Caco-2 (cell line): ENCODE results near the gene TMEM255B. TPM values are rescaled to one million over a fixed set of nuclear protein-coding genes. Genes with fewer than 3 reads are reported as not detected.

ENCODE experiments used
- BruUV-seq: library from RNA; stranded (reverse); fragments of 400-500 nt; replicated peaks from 2 replicates; lab custom pipeline; 2021; lab: Mats Ljungman, UMichigan
- CTCF ChIA-PET: fragments of 300-600 bp; sonication (Branson Sonifier 250); formaldehyde crosslinking; loops from one replicate; lab custom pipeline; 2022; ENCODE audit warnings: antibody characterized with exemption; lab: Charles Lee
- POLR2A ChIA-PET: fragments of 300-600 bp; sonication (Branson Sonifier 250); formaldehyde crosslinking; loops from one replicate; lab custom pipeline; 2022; ENCODE audit warnings: antibody characterized with exemption; lab: Charles Lee
- DNase-seq, 2 experiments: peaks; one replicate each; pipeline versions ENCODE4 v3.0.0 to v3.0.0-alpha.2; 2020 to 2022
- H3K27me3 ChIP-seq: replicated peaks from 2 replicates; pipeline ENCODE4 v1.6.0; 2011; ENCODE audit warnings: low read length; ENCODE audit not compliant: control insufficient read depth, insufficient read depth
- H3K36me3 ChIP-seq: 2 replicates; pipeline ENCODE4 v1.5.1; 2011; ENCODE audit warnings: low read length; ENCODE audit not compliant: control insufficient read depth, insufficient read depth
- H3K4me1 ChIP-seq: fragments of 250-450 bp; sonication (Bioruptor Pico); 2 replicates; pipeline ENCODE4 v1.5.1; 2020; ENCODE audit warnings: mild to moderate bottlenecking
- H3K4me3 ChIP-seq: 2 replicates; pipeline ENCODE4 v1.5.1; 2011; ENCODE audit warnings: low read depth, mild to moderate bottlenecking, control low read depth, low read length
- H3K9me3 ChIP-seq: fragments of 250-450 bp; sonication (Bioruptor Pico); 2 replicates; pipeline ENCODE4 v1.5.1; 2020; ENCODE audit warnings: mild to moderate bottlenecking, moderate library complexity
- H3K27ac Mint-ChIP-seq: one replicate; pipeline ENCODE4 v1.8.0; 2022; ENCODE audit warnings: mixed read lengths; ENCODE audit not compliant: unreplicated experiment
- H3K27me3 Mint-ChIP-seq: one replicate; pipeline ENCODE4 v1.8.0; 2022; ENCODE audit warnings: mixed read lengths; ENCODE audit not compliant: insufficient read depth, unreplicated experiment
- H3K36me3 Mint-ChIP-seq: one replicate; pipeline ENCODE4 v1.8.0; 2022; ENCODE audit warnings: mild to moderate bottlenecking, mixed read lengths; ENCODE audit not compliant: insufficient read depth, unreplicated experiment
- H3K4me1 Mint-ChIP-seq: one replicate; pipeline ENCODE4 v1.8.0; 2022; ENCODE audit warnings: low read depth, mixed read lengths; ENCODE audit not compliant: unreplicated experiment
- H3K4me3 Mint-ChIP-seq: one replicate; pipeline ENCODE4 v1.8.0; 2022; ENCODE audit warnings: mild to moderate bottlenecking, moderate library complexity, mixed read lengths; ENCODE audit not compliant: unreplicated experiment
- H3K9me3 Mint-ChIP-seq: one replicate; pipeline ENCODE4 v1.8.0; 2022; ENCODE audit warnings: mixed read lengths; ENCODE audit not compliant: unreplicated experiment
- CTCF ChIP-seq, 2 experiments: fragments of 200-600 bp in 1 of 2; IDR thresholded peaks; 1 replicate in 1 of 2; 2 replicates in 1 of 2; pipeline versions ENCODE4 v1.5.1 to v1.8.0; 2011 to 2022; ENCODE audit warnings: antibody characterized with exemption in 1 of 2, control low read depth in 1 of 2, inconsistent platforms in 1 of 2, low read depth in 1 of 2, low read length in 1 of 2, mild to moderate bottlenecking in 1 of 2, moderate library complexity in 1 of 2; ENCODE audit not compliant: insufficient read depth in 1 of 2, severe bottlenecking in 1 of 2, unreplicated experiment in 1 of 2
- intact Hi-C: fragments of 100-400 bp; cut with micrococcal nuclease; formaldehyde crosslinking; loops from one replicate; pipeline ENCODE4 v1.10.0; 2022; ENCODE audit not compliant: unreplicated experiment
- total RNA-seq: library from RNA; stranded (reverse); gene quantifications from 2 replicates; pipeline ENCODE4 v1.2.3, GENCODE V29; 2022

The TMEM255B gene
- total RNA-seq, 1 experiment from 2014 or later: 0.82 TPM

GRCh38 chr13:113739527-113740285, 19.3 kb upstream of the TMEM255B start:
- ChIA-PET CTCF (no interaction called here), POLR2A (no interaction called here)
- Mint-ChIP-seq H3K36me3 (no peaks in the 10 kb centered on the region), H3K9me3 (no peaks in the 10 kb centered on the region), H3K27ac (no peak overlapping the region), H3K4me3 (no peak overlapping the region), H3K27me3 (no peaks in the 10 kb centered on the region), H3K4me1 (no peaks in the 10 kb centered on the region)
- TF ChIP-seq CTCF (IDR thresholded peaks at IDR 0.05; ENCODE audit: insufficient read depth in 1 of 2, low read depth in 1 of 2, low read length in 1 of 2, severe bottlenecking in 1 of 2, unreplicated experiment in 1 of 2): no peak
- no peak for DNase-seq
- no peaks in the 10 kb centered on the region for H3K27me3 ChIP-seq
- no TSS peak for BruUV-seq
- intact Hi-C loops: no loop called here
- no peaks in the 10 kb centered on the region for H3K36me3 ChIP-seq
- H3K9me3 ChIP-seq: no peaks in the 10 kb centered on the region; the same call in 1 of the 2 replicates
- no peak overlapping the region for H3K4me3 ChIP-seq
- H3K4me1 ChIP-seq: peaks cover 10% of the 10 kb centered on the region; the same call in 1 of the 2 replicates

GRCh38 chr13:113740286-113740556, 18.8 kb upstream of the TMEM255B start:
- no peak overlapping the region for H3K4me3 ChIP-seq
- intact Hi-C loops: no loop called here
- Mint-ChIP-seq H3K9me3 (no peaks in the 10 kb centered on the region), H3K36me3 (no peaks in the 10 kb centered on the region), H3K4me1 (no peaks in the 10 kb centered on the region), H3K27me3 (no peaks in the 10 kb centered on the region), H3K4me3 (no peak overlapping the region), H3K27ac (no peak overlapping the region)
- no TSS peak for BruUV-seq
- no peaks in the 10 kb centered on the region for H3K27me3 ChIP-seq
- no peaks in the 10 kb centered on the region; the same call in 1 of the 2 replicates for H3K9me3 ChIP-seq
- no peak for DNase-seq
- H3K36me3 ChIP-seq: no peaks in the 10 kb centered on the region
- TF ChIP-seq CTCF (IDR thresholded peaks at IDR 0.05; ENCODE audit: insufficient read depth in 1 of 2, low read depth in 1 of 2, low read length in 1 of 2, severe bottlenecking in 1 of 2, unreplicated experiment in 1 of 2): no peak
- ChIA-PET POLR2A (interaction anchor here (0.6 kb wide), 1 partner anchor 153 kb away, joined by 3 read pairs; no protein-coding TSS in a partner anchor), CTCF (no interaction called here)
- peaks cover 10% of the 10 kb centered on the region; the same call in 1 of the 2 replicates for H3K4me1 ChIP-seq

DNA sequence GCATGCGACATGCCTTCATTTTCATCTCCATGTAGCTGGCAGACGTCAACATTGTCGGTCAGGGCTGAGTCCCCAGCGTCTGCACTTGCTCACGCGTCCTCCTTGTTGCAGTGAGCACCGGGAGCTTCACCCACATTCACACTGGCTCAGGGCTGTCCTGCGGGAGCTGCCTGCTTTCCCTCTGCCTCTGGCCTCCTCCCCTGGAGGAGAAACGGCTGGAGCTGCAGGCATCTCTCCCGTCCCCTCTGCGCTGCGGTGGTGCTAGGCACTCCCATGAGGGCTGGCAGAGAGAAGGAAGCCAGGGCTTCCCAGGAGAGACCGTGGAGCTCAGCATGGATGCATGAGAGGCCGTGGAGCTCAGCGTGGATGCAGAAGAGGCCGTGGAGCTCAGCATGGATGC, 18.4 kb upstream of the TMEM255B start:
- peaks cover 10% of the 10 kb centered on the region; the same call in 1 of the 2 replicates for H3K4me1 ChIP-seq
- no TSS peak for BruUV-seq
- POLR2A ChIA-PET: interaction anchor here (0.6 kb wide), 1 partner anchor 154 kb away, joined by 3 read pairs; no protein-coding TSS in a partner anchor
- Mint-ChIP-seq H3K9me3 (no peaks in the 10 kb centered on the region), H3K4me1 (peaks cover 2% of the 10 kb centered on the region), H3K36me3 (no peaks in the 10 kb centered on the region), H3K4me3 (no peak overlapping the region), H3K27ac (no peak overlapping the region), H3K27me3 (no peaks in the 10 kb centered on the region)
- no peak overlapping the region for H3K4me3 ChIP-seq
- DNase-seq: no peak
- H3K27me3 ChIP-seq: no peaks in the 10 kb centered on the region
- H3K9me3 ChIP-seq: no peaks in the 10 kb centered on the region; the same call in 1 of the 2 replicates
- no peaks in the 10 kb centered on the region for H3K36me3 ChIP-seq
- CTCF ChIA-PET: interaction anchor here (0.6 kb wide), 1 partner anchor 123 kb away, joined by 3 read pairs; no protein-coding TSS in a partner anchor
- intact Hi-C loops: no loop called here
- no peak for TF ChIP-seq CTCF (IDR thresholded peaks at IDR 0.05; ENCODE audit: insufficient read depth in 1 of 2, low read depth in 1 of 2, low read length in 1 of 2, severe bottlenecking in 1 of 2, unreplicated experiment in 1 of 2)
